C4-2B (cell line): ENCODE results near the gene ZNF202.

Experiments used
- ZFX ChIP-seq: fragments of 450-650 bp; IDR thresholded peaks from 2 replicates; pipeline ENCODE4 v1.6.1; 2017
- TF ChIP-seq, protein P1 (sequence below): fragments of 450-650 bp; conservative IDR thresholded peaks from 2 replicates; pipeline ENCODE4 v1.5.1; 2017; ENCODE audit warnings: mild to moderate bottlenecking

DNA sequence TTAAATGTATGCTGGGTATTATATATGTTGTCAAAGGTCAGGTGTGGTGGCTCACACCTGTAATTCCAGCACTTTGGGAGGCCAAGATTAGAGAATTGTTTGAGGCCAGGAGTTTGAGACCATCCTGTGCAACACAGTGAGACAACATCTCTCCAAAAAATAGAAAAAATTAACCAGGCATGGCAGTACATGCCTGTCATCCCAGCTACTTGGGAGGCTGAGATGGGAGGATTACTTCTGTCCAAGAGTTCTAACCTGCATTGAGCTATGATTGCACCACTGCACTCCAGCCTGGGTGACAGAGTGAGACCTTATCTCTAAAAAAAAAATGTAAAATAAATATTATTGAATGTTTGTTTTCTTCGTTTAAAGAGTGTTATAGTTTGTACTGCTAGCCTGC, 24.1 kb upstream of the ZNF202 start:
- TF ChIP-seq, protein P1, sequence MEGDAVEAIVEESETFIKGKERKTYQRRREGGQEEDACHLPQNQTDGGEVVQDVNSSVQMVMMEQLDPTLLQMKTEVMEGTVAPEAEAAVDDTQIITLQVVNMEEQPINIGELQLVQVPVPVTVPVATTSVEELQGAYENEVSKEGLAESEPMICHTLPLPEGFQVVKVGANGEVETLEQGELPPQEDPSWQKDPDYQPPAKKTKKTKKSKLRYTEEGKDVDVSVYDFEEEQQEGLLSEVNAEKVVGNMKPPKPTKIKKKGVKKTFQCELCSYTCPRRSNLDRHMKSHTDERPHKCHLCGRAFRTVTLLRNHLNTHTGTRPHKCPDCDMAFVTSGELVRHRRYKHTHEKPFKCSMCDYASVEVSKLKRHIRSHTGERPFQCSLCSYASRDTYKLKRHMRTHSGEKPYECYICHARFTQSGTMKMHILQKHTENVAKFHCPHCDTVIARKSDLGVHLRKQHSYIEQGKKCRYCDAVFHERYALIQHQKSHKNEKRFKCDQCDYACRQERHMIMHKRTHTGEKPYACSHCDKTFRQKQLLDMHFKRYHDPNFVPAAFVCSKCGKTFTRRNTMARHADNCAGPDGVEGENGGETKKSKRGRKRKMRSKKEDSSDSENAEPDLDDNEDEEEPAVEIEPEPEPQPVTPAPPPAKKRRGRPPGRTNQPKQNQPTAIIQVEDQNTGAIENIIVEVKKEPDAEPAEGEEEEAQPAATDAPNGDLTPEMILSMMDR, result no peak
- no peak for TF ChIP-seq ZFX
